Loucy (cell line): Measurements from ENCODE around the gene FBXO44.
A peak's percentile ranks its signal among the peaks of the same experiment; 100 is the strongest.

Experiments used
- H2AFZ ChIP-seq: fragments of 200-600 bp; sonication (generic); 2 replicates; pipeline ENCODE4 v1.6.0; 2016; ENCODE audit warnings: antibody characterized with exemption, mild to moderate bottlenecking, low read length, moderate library complexity
- H3F3A ChIP-seq: fragments of 200-600 bp; 2 replicates; pipeline ENCODE4 v1.6.0; 2016; ENCODE audit warnings: antibody characterized with exemption, low read depth, mild to moderate bottlenecking
- H3K27me3 ChIP-seq: fragments of 200-600 bp; sonication (generic); 2 replicates; pipeline ENCODE4 v1.6.1; 2014; ENCODE audit warnings: low read length, mild to moderate bottlenecking; ENCODE audit not compliant: insufficient read depth, poor library complexity, severe bottlenecking
- H3K36me3 ChIP-seq: fragments of 200-600 bp; sonication (generic); 2 replicates; pipeline ENCODE4 v1.6.1; 2016; ENCODE audit warnings: low read length; ENCODE audit not compliant: insufficient read depth
- H3K4me1 ChIP-seq: fragments of 200-600 bp; sonication (generic); 2 replicates; pipeline ENCODE4 v1.5.1; 2014; ENCODE audit warnings: low read length, mild to moderate bottlenecking; ENCODE audit not compliant: insufficient read depth, poor library complexity, severe bottlenecking
- H3K4me2 ChIP-seq: fragments of 200-600 bp; sonication (generic); 2 replicates; pipeline ENCODE4 v1.6.0; 2014; ENCODE audit warnings: antibody characterized with exemption, low read length, low read depth, mild to moderate bottlenecking; ENCODE audit not compliant: poor library complexity, severe bottlenecking
- H3K4me3 ChIP-seq: fragments of 200-600 bp; sonication (generic); 2 replicates; pipeline ENCODE4 v1.5.1; 2014; ENCODE audit warnings: low read length, mild to moderate bottlenecking, mixed read lengths; ENCODE audit not compliant: poor library complexity, severe bottlenecking
- H3K79me2 ChIP-seq: fragments of 200-600 bp; sonication (generic); 2 replicates; pipeline ENCODE4 v1.6.1; 2014; ENCODE audit warnings: low read length; ENCODE audit not compliant: insufficient read depth
- H3K9ac ChIP-seq: fragments of 200-600 bp; sonication (generic); 2 replicates; pipeline ENCODE4 v1.6.0; 2014; ENCODE audit warnings: mild to moderate bottlenecking, low read depth, low read length, moderate library complexity; ENCODE audit not compliant: poor library complexity, severe bottlenecking
- H3K9me2 ChIP-seq: fragments of 200-600 bp; sonication (generic); replicated peaks from 2 replicates; pipeline ENCODE4 v1.6.1; 2016; ENCODE audit warnings: low read depth, low read length, mixed read lengths
- H3K9me3 ChIP-seq: fragments of 200-600 bp; sonication (generic); 2 replicates; pipeline ENCODE4 v1.6.1; 2014; ENCODE audit warnings: mild to moderate bottlenecking, antibody characterized with exemption, low read length, low read depth; ENCODE audit not compliant: insufficient read depth
- H4K20me1 ChIP-seq: fragments of 200-600 bp; sonication (generic); 2 replicates; pipeline ENCODE4 v1.6.0; 2014; ENCODE audit warnings: antibody characterized with exemption, low read length, mild to moderate bottlenecking; ENCODE audit not compliant: insufficient read depth, poor library complexity, severe bottlenecking
- EZH2phosphoT487 ChIP-seq: fragments of 200-600 bp; IDR thresholded peaks from 2 replicates; pipeline ENCODE4 v1.6.1; 2018; ENCODE audit warnings: antibody characterized with exemption, mild to moderate bottlenecking, moderate library complexity, borderline replicate concordance
- TF ChIP-seq, protein P1 (sequence below): fragments of 200-600 bp; sonication (generic); conservative IDR thresholded peaks from 2 replicates; pipeline ENCODE4 v1.5.1; 2014; ENCODE audit warnings: mild to moderate bottlenecking, antibody characterized with exemption, low read length

Gene FBXO44

DNA sequence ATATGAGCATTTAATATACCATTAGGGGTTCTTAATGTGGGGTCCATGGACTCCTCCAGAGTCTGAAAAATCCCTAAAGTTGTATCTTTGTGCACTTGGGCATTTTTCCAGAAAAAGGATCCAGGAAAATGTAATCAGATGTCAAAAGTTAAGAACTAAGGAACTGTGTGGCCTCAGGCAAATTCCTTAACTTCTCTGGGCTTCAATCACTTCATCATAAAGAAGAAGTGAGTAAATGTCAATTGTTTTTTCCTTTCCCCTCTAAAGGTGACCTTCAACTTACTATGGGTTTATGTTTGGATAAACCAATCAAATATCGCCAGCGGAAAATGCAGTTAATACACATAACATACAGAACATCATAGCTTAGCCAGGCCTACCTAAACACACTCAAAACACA is 23.8 kb downstream of the FBXO44 start:
- no peak overlapping the region for H3K9ac ChIP-seq
- H3F3A ChIP-seq: no peaks in the 10 kb centered on the region
- no peaks in the 10 kb centered on the region for H3K9me2 ChIP-seq
- H3K4me1 ChIP-seq: peaks cover 26% of the 10 kb centered on the region
- H3K27me3 ChIP-seq: no peaks in the 10 kb centered on the region
- H3K9me3 ChIP-seq: no peaks in the 10 kb centered on the region
- H3K79me2 ChIP-seq: peaks cover 67% of the 10 kb centered on the region
- H3K4me2 ChIP-seq: peak overlapping the region; percentile 49
- H3K36me3 ChIP-seq: peaks cover 33% of the 10 kb centered on the region; the same call in 1 of the 2 replicates
- H2AFZ ChIP-seq: no peak overlapping the region
- H3K4me3 ChIP-seq: no peak overlapping the region
- peaks cover 11% of the 10 kb centered on the region for H4K20me1 ChIP-seq
- TF ChIP-seq, protein P1, sequence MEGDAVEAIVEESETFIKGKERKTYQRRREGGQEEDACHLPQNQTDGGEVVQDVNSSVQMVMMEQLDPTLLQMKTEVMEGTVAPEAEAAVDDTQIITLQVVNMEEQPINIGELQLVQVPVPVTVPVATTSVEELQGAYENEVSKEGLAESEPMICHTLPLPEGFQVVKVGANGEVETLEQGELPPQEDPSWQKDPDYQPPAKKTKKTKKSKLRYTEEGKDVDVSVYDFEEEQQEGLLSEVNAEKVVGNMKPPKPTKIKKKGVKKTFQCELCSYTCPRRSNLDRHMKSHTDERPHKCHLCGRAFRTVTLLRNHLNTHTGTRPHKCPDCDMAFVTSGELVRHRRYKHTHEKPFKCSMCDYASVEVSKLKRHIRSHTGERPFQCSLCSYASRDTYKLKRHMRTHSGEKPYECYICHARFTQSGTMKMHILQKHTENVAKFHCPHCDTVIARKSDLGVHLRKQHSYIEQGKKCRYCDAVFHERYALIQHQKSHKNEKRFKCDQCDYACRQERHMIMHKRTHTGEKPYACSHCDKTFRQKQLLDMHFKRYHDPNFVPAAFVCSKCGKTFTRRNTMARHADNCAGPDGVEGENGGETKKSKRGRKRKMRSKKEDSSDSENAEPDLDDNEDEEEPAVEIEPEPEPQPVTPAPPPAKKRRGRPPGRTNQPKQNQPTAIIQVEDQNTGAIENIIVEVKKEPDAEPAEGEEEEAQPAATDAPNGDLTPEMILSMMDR: no peak
- no peak for TF ChIP-seq EZH2phosphoT487

DNA sequence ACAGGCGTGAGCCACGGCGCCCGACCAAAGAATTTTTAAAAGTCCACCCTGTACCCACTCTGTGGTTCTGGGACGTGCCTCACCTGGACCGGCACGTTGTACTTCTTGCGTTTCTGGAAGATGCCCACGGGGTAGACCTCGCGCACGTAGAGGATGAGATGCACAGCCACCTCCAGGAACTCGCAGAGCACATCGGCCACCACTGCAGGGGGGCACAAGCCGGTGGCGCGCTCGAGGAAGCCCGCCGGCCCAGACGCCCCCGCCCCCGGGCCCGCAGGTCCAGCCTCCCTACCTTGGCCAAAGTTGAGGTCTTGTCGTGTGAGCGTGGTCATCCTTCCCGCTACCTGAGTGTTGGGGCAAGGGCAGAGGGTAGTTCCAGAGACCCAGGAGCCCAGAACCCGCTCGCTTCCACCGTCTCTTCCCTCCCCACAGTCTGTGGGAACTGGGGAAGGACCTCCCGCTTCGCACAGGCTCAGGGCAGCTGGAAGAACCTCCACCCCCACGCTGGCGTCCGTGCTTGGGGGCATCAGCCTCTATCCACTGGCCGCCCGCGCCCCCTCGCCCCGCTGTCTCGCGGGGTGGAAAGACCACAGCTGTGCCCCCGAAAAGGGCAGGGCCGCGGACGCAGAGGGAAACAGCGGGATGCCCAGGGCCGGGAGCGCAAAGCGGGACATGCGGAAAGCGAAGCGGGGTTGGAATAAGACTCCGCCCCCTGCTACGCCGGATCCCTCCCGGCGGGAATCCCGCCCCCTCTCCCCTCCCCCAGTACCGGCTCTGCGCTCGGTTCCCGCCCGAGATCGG is 25.8 kb downstream of the FBXO44 start:
- Histone ChIP-seq H2AFZ (peak overlapping the region; percentile 58; the same call in 1 of the 2 replicates), H3K79me2 (peaks cover 77% of the 10 kb centered on the region), H3K9me3 (no peaks in the 10 kb centered on the region), H3K4me3 (peak overlapping the region; percentile 95), H3K9ac (peak overlapping the region; percentile 87), H3K4me2 (peak overlapping the region; percentile 83), H3K9me2 (no peaks in the 10 kb centered on the region), H3K27me3 (no peaks in the 10 kb centered on the region), H3K36me3 (peaks cover 16% of the 10 kb centered on the region; the same call in 1 of the 2 replicates), H3F3A (no peaks in the 10 kb centered on the region), H4K20me1 (peaks cover 11% of the 10 kb centered on the region), H3K4me1 (peaks cover 30% of the 10 kb centered on the region)
- TF ChIP-seq, protein P1: no peak
- TF ChIP-seq EZH2phosphoT487: no peak

DNA sequence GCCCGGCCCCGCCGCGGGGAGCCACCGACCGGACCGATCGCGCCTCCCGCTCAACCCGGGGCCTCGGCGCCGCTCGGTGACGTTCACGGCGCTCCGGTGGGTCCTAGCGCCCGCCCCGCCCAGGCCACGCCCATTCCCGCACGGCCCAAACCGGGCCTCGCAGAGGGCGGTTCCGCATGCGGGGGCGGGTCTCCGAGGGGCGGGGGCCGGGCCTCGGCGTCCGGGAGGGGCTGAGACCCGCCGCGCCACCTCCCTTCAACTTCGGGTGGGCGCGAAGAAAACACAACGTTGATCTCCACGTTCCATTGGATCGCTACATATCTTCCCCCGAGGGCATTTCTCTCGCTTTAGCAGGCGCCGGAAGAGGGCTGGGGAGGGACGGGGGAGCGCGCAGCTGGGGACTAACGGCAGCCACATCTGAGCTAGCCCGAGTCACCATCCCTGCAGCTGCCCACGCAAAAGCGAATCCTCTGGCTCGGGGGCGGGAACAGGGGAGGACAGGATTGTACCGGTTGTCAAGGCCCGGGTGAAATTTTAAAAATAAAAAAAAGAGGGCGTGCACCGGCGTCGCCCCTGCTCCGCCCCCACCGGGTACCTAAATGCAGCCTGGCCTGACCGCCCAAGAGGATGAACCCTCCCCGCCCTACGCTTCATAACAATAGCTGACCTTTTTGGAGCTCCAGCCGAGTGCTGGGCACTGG is 26.5 kb downstream of the FBXO44 start, which contains the start of gene MAD2L2:
Gene MAD2L2 (minus strand): TSS at position 78 of the 701 bp plus-strand sequence. CDS start 547 bp downstream, outside the sequence.
- Histone ChIP-seq H4K20me1 (peaks cover 11% of the 10 kb centered on the region), H3K9ac (peak within 1 kb of the TSS; percentile 87), H3K27me3 (no peaks in the 10 kb centered on the region), H3K4me1 (peaks cover 34% of the 10 kb centered on the region), H3K4me3 (peak within 1 kb of the TSS; percentile 95), H3K9me3 (no peaks in the 10 kb centered on the region), H3K36me3 (peaks cover 9% of the 10 kb centered on the region; the same call in 1 of the 2 replicates), H3K9me2 (no peaks in the 10 kb centered on the region), H3K4me2 (peak within 1 kb of the TSS; percentile 91), H3F3A (no peaks in the 10 kb centered on the region), H2AFZ (peak within 1 kb of the TSS; percentile 59), H3K79me2 (peaks cover 81% of the 10 kb centered on the region)
- no peak for TF ChIP-seq EZH2phosphoT487
- TF ChIP-seq, protein P1: no peak
